GM23338 (cell line): ENCODE measurements around the gene CACNA1A. TPM values are rescaled to one million over a fixed set of nuclear protein-coding genes. Genes with fewer than 3 reads are reported as not detected.

Experiments
- ATAC-seq: fragments of 200-7000 bp; cut with Tn5 transposase; 3 replicates; pipeline ENCODE4 v1.9.1; 2020
- DNase-seq: peaks from one replicate; pipeline ENCODE4 v3.0.0-alpha.2; 2015; ENCODE audit warnings: low spot score
- H2AFZ ChIP-seq: fragments of 200-600 bp; sonication (generic); 2 replicates; pipeline ENCODE4 v1.8.0; 2016; ENCODE audit warnings: antibody characterized with exemption, mild to moderate bottlenecking, moderate library complexity
- H3F3A ChIP-seq: fragments of 200-600 bp; sonication (generic); replicated peaks from 2 replicates; pipeline ENCODE4 v1.8.0; 2017; ENCODE audit warnings: antibody characterized with exemption, mixed run types, low read depth
- H3K27ac ChIP-seq: fragments of 200-600 bp; sonication (generic); 2 replicates; pipeline ENCODE4 v1.6.1; 2016; ENCODE audit warnings: low read depth
- H3K27me3 ChIP-seq: fragments of 200-600 bp; sonication (generic); 2 replicates; pipeline ENCODE4 v1.8.0; 2016; ENCODE audit warnings: mild to moderate bottlenecking, mixed run types, moderate library complexity; ENCODE audit not compliant: insufficient read depth
- H3K36me3 ChIP-seq: fragments of 200-600 bp; sonication (generic); 2 replicates; pipeline ENCODE4 v1.8.0; 2016; ENCODE audit warnings: mild to moderate bottlenecking; ENCODE audit not compliant: insufficient read depth
- H3K4me1 ChIP-seq: fragments of 200-600 bp; sonication (generic); 2 replicates; pipeline ENCODE4 v1.8.0; 2016; ENCODE audit warnings: mild to moderate bottlenecking, moderate library complexity; ENCODE audit not compliant: insufficient read depth
- H3K4me2 ChIP-seq: fragments of 200-600 bp; sonication (generic); 2 replicates; pipeline ENCODE4 v1.7.1; 2017; ENCODE audit warnings: mixed run types
- H3K4me3 ChIP-seq: fragments of 200-600 bp; sonication (generic); 2 replicates; pipeline ENCODE4 v1.6.1; 2016; ENCODE audit warnings: mixed run types
- H3K79me2 ChIP-seq: fragments of 200-600 bp; sonication (generic); replicated peaks from 2 replicates; pipeline ENCODE4 v1.8.0; 2017; ENCODE audit warnings: mild to moderate bottlenecking; ENCODE audit not compliant: insufficient read depth
- H3K9me2 ChIP-seq: fragments of 200-600 bp; sonication (generic); 2 replicates; pipeline ENCODE4 v1.8.0; 2017; ENCODE audit not compliant: insufficient read depth
- H4K20me1 ChIP-seq: fragments of 200-600 bp; sonication (generic); replicated peaks from 2 replicates; pipeline ENCODE4 v1.8.0; 2017; ENCODE audit warnings: mild to moderate bottlenecking; ENCODE audit not compliant: insufficient read depth
- H3K27ac Mint-ChIP-seq: 2 replicates; pipeline ENCODE4 v1.8.0; 2020; ENCODE audit warnings: inconsistent platforms, mild to moderate bottlenecking, moderate library complexity, mixed read lengths
- H3K27me3 Mint-ChIP-seq: 3 replicates; pipeline ENCODE4 v1.8.0; 2022; ENCODE audit warnings: low read depth, mild to moderate bottlenecking, moderate library complexity, mixed read lengths, inconsistent platforms; ENCODE audit not compliant: insufficient read depth, poor library complexity
- H3K36me3 Mint-ChIP-seq: 3 replicates; pipeline ENCODE4 v1.8.0; 2021; ENCODE audit warnings: low read depth, mild to moderate bottlenecking, inconsistent platforms, moderate library complexity, mixed read lengths
- H3K4me1 Mint-ChIP-seq: 3 replicates; pipeline ENCODE4 v1.8.0; 2020; ENCODE audit warnings: mild to moderate bottlenecking, inconsistent platforms, mixed read lengths
- H3K4me3 Mint-ChIP-seq: 3 replicates; pipeline ENCODE4 v1.8.0; 2021; ENCODE audit warnings: moderate library complexity, mild to moderate bottlenecking, inconsistent platforms, mixed read lengths
- H3K9me3 Mint-ChIP-seq: 3 replicates; pipeline ENCODE4 v1.8.0; 2020; ENCODE audit warnings: moderate library complexity, mild to moderate bottlenecking, inconsistent platforms, mixed read lengths
- CREB1 ChIP-seq: fragments of 250-450 bp; sonication (Bioruptor Pico); IDR thresholded peaks from 2 replicates; pipeline ENCODE4 v1.5.0; 2020; ENCODE audit warnings: low read depth, mild to moderate bottlenecking, moderate library complexity
- CTCF ChIP-seq, 2 experiments: fragments of 200-600 bp in 1 of 2; sonication (generic) in 1 of 2; conservative IDR thresholded peaks; 2 replicates each; pipeline versions ENCODE4 v1.5.1 to v1.6.1; 2016 to 2017; ENCODE audit warnings: antibody characterized with exemption in 2 of 2, low read depth in 2 of 2, mild to moderate bottlenecking in 2 of 2, moderate library complexity in 1 of 2
- EZH2 ChIP-seq: fragments of 200-600 bp; sonication (generic); IDR thresholded peaks from one replicate; pipeline ENCODE4 v1.8.0; 2017; ENCODE audit warnings: antibody characterized with exemption, mild to moderate bottlenecking, low read depth; ENCODE audit not compliant: unreplicated experiment
- JUNB ChIP-seq: IDR thresholded peaks from one replicate; pipeline ENCODE4 v1.6.1; 2016; ENCODE audit warnings: antibody characterized with exemption; ENCODE audit not compliant: unreplicated experiment
- NANOG ChIP-seq: IDR thresholded peaks from 2 replicates; pipeline ENCODE4 v1.6.1; 2016; ENCODE audit warnings: antibody characterized with exemption, borderline replicate concordance
- REST ChIP-seq: IDR thresholded peaks from one replicate; pipeline ENCODE4 v1.6.1; 2018; ENCODE audit warnings: antibody characterized with exemption; ENCODE audit not compliant: unreplicated experiment
- ZNF462 ChIP-seq: fragments of 250-450 bp; sonication (Bioruptor Pico); IDR thresholded peaks from 2 replicates; pipeline ENCODE4 v1.5.0; 2020; ENCODE audit warnings: mild to moderate bottlenecking, moderate library complexity
- polyA plus RNA-seq: library from polyadenylated mRNA; unstranded; fragments of >200 nt; fragmentation: Nextera tagmentation; extraction: Ambion mirVana; gene quantifications from 2 replicates; pipeline ENCODE4 v1.2.1, GENCODE V29; 2016
- total RNA-seq: library from RNA; depleted of rRNA; stranded (reverse); fragments of >200 nt; shearing (Covaris generic); gene quantifications from 2 replicates; pipeline ENCODE4 v1.2.3, GENCODE V29; 2014

CACNA1A gene
- total and polyA plus RNA-seq, 2 experiments from 2014 or later: 7.4 to 20.3 TPM

GRCh38 chr19:13294812-13295567, 211.3 kb downstream of the CACNA1A start (continued):
- TF ChIP-seq ZNF462 (CRISPR knock-in tag): no peak
- no peak for TF ChIP-seq CTCF (conservative IDR thresholded peaks at IDR 0.05; ENCODE audit: low read depth in 2 of 2)

- no peaks in the 10 kb centered on the region for H4K20me1 ChIP-seq
- Mint-ChIP-seq H3K27ac (no peak overlapping the region), H3K4me3 (no peak overlapping the region)
Observed at GRCh38 chr19:13291913-13292312, 214.4 kb downstream of the CACNA1A start.

More at GRCh38 chr19:13291913-13292312, 214.4 kb downstream of the CACNA1A start:
- no peaks in the 10 kb centered on the region for H3K27me3 ChIP-seq
- no peak overlapping the region for H2AFZ ChIP-seq
- no peak overlapping the region for H3K4me3 ChIP-seq
- H3K4me2 ChIP-seq: no peak overlapping the region
- TF ChIP-seq REST (no peak), CTCF (conservative IDR thresholded peaks at IDR 0.05; ENCODE audit: low read depth in 2 of 2) (no peak), NANOG (no peak), CREB1 (CRISPR knock-in tag) (no peak), JUNB (no peak), EZH2 (no peak)
- no peaks in the 10 kb centered on the region for H3K4me1 ChIP-seq
- H3K27ac ChIP-seq: 0 out of 2 replicates have a peak overlapping the region, but pooled peaks have one; percentile 9
- no peaks in the 10 kb centered on the region for H3K4me1 Mint-ChIP-seq
- ATAC-seq (no peak), DNase-seq (no peak)
- no peaks in the 10 kb centered on the region; the same call in 1 of the 2 replicates for H3K36me3 ChIP-seq
- H3K9me3 Mint-ChIP-seq: no peaks in the 10 kb centered on the region
- no peaks in the 10 kb centered on the region for H3K9me2 ChIP-seq
- no peaks in the 10 kb centered on the region for H3K27me3 Mint-ChIP-seq
- H3F3A ChIP-seq: 0 out of 2 replicates have a peak, but pooled peaks cover 3% of the 10 kb centered on the region
- H3K36me3 Mint-ChIP-seq: no peaks in the 10 kb centered on the region
- no peaks in the 10 kb centered on the region for H3K79me2 ChIP-seq
